Stromal cell of bone marrow (primary cell): ENCODE measurements around the gene UGT2A2.

Experiments used
- DNase-seq: peaks from one replicate; pipeline ENCODE4 v3.0.0-alpha.2; 2012; ENCODE audit warnings: low read depth

UGT2A2 gene

GRCh38 chr4:69576251-69576877 is 63.1 kb downstream of the UGT2A2 start:
- DNase-seq = no peak

DNA sequence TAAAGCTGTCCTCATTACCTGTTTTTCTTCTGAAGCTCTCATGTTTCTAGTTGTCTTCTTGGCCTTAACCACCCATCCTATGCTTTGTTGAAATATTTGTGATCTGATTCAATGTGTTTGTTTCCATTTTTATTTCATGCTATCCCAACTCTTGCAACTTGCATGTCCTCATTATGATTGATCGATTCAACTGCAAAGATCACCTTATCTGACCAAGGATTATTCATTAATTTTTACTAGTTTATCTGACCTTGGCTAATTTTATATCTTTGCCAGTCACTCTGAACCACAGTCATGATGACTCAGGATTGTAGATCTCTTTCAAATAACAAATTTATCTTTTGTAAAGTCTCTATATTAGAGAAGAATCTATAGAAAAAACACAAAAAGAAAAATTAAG is 70.7 kb downstream of the UGT2A2 start:
- DNase-seq = no peak

DNA sequence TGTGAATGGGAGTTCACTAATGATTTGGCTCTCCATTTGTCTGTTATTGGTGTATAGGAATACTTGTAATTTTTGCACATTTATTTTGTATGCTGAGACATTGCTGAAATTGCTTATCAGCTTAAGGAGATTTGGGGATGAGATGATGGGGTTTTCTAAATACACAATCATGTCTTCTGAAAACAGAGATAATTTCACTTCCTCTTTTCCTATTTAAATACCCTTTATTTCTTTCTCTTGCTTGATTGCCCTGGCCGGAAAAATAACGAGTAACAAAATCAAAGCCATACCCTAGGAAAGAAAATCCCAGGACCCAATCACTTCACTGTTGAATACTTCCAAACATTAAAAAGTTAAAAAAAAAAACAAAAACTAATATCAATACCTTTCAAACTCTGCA is 76.0 kb downstream of the UGT2A2 start:
- no peak for DNase-seq

GRCh38 chr4:69549651-69550050 is 89.8 kb downstream of the UGT2A2 start:
- no peak for DNase-seq

- DNase-seq = peak; percentile 49
Measured at GRCh38 chr4:69546134-69546765, 93.2 kb downstream of the UGT2A2 start.
